COR-L47 (cell line): ENCODE data around the gene SUGCT.

Experiments used
- DNase-seq: peaks from one replicate; lab custom pipeline; 2025; lab: John Stamatoyannopoulos, UW

SUGCT gene

GRCh38 chr7:40722242-40722641, 587.4 kb downstream of the SUGCT start:
- no peak for DNase-seq

DNA sequence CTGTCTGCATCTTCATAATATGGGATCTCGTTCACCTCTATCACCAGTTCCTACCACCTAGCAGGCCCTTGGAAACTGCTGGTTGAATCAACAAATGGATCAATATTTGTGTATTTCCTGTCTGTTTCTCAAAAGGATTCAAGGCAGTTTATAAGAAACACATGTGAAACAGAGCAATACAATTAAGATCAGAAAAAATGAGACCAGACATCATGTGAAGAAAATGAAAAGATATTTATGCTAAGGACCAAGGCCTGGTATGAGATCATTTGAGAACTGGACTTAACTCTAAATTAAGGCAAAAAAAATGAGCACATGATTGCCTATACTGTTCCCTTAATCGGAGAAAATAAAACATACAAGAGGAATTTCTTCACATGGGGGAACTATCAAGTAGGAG, 589.0 kb downstream of the SUGCT start:
- DNase-seq, result no peak

DNA sequence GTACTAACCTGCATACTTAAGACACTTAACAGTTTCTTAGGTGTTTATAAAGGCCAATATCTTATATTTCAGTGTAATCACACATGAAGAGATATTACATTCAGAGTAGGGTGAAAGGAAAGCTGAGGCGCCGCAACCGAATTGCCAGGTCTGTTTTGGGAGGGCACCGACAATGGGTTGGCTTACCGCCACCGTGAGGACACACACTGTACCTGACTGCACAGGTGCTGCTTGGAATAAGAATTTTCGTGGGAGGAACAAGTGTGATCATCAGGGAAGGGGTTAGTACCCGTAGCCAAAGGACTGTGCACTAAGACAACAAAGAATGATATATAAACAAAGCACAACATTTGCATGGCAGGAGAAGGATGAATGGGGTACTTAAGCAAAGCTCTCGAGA, 591.8 kb downstream of the SUGCT start:
- DNase-seq, result no peak

DNA sequence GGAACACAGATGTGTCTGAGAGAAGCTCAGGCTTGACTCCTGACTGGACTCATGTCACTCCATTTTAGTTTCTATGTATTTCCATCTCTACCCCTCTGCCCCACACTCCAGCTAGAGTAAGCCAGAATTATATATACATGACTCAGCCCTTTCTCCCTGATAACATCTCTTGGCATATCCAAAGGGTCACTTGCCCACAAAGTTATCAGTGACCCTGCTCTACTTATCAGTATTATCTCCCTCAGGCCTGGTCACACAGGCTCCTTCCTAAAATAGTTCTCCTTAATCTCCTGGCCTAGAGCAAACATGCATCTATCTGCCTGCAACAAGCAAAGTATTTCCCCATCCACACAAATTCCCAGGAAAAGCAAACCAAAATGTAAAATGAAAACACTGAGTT, 598.3 kb downstream of the SUGCT start:
- DNase-seq, result no peak

DNA sequence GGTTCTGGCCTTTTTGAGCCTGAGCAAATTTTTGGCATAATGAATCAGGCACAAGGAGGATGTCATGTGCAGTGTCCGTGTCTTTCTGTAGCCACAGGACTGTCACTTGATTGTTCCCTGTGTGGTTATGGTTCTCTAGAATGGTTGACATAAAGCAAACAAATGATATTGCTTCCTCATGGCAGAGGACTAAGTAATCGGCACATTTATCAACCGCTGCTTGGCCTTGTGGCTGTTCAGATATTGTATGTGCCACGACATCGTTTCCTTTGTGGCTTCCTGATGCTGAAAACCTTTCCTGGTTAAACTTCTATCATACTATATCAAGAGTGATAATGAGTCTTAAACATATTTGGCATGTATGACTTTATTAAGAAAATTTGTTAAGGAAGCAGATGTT, 598.8 kb downstream of the SUGCT start:
- no peak for DNase-seq

DNA sequence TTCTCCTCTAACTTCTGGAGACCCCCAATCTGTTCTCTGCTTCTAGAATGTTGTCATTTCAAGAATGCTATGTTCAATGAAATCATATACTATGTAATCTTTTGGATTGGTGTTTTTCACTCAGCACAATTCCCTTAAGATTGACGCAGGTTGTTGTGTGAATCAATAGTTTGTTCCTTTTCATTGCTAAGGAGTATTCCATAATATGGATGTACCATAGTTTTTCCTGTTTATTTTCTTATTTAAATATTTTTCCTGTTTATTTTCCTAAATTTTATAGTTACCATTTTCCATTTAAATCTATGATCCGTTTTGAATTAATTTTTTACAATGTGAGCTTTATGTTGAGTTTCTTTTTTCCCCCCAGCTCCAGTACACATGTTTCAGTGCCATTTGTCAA, 604.5 kb downstream of the SUGCT start:
- no peak for DNase-seq

DNA sequence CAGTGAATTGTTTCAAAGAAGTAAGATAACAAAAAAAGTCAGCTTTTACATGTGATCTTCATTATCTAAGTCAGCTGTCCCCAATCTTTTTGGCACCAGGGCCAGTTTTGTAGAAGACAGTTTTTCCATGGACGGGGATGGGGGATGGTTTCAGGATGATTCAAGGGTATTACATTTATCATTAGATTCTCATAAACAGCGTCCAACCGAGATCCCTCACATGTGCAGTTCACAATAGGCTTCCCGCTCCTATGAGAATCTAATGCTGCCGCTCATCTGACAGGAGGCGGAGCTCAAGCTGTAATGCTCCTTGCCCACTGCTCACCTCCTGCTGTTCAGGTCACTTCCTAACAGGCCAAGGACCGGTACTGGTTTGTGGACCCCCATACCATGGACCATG, 607.5 kb downstream of the SUGCT start:
- no peak for DNase-seq

DNA sequence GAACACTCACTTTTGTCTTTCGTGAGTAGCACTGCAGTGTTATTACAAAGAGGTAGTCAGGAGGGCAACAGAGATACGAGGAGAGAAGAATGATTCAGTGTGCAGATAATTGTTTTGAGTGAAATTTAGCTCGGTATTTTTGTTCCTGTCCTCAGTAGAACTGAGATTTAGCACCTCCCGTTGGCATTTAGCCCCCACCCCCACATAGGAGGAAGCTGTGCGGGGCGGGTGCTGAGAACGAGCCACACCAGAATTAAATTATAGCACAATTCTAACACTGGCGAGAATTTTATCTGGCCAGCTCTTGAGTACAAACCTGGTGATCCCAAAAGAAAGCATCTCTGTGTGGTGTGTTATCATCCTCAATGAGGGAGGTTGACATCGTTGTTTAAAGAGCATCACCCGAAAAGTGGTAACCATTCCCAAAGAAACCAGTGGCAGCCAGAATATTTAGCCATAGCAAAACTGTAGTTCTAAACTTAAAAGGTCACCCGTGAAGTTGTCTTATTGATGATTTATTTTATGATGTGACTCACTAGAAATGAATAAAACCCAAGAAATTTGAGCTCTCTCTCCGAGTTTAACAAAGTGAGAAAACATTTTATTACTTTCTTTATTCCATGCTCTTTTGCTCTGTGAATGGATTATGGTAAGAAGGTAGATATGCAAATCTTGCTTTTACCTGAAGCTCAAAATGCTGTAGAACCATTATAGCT, 612.2 kb downstream of the SUGCT start:
- no peak for DNase-seq

GRCh38 chr7:40747856-40748255, 613.1 kb downstream of the SUGCT start:
- no peak for DNase-seq

DNA sequence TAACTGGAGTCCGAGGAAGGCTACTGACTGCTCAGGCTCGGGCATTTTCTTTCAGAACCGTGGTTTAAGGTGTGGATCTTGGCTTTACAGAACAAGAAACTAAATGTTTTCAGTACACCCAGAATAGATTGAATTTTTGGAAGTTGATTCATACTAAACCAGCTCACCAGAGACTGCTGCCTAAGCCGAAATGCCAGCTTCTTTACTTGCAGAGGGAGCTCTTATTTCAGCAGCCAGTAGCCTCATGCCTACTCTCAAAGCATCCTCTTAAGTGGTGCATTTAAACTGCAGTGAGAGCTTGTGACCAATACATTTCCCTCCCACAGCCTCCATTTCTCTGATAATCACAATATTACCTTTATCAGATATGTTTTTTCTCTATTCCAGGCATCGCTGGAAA, 615.1 kb downstream of the SUGCT start:
- no peak for DNase-seq

GRCh38 chr7:40753455-40753854, 618.6 kb downstream of the SUGCT start:
- DNase-seq, result no peak

DNA sequence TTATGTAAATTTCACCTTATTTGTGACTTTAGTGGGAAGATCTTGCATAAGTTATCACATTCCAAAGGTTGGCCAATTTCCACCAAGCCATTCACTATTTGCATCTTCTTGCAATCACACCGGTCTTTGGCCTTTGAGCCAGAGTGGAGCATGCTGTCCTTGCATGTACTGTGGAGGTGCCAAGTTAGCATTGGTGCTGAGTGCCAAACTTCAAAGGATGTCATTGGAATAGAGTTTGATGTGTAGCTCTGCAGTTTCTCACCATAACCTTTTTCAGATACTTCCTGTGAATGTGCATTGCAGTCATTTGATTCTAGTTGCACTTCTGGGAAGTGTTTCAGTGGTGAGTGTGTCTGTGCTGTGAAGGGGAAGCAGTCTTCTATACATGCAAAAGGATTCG, 620.6 kb downstream of the SUGCT start:
- DNase-seq, result no peak

DNA sequence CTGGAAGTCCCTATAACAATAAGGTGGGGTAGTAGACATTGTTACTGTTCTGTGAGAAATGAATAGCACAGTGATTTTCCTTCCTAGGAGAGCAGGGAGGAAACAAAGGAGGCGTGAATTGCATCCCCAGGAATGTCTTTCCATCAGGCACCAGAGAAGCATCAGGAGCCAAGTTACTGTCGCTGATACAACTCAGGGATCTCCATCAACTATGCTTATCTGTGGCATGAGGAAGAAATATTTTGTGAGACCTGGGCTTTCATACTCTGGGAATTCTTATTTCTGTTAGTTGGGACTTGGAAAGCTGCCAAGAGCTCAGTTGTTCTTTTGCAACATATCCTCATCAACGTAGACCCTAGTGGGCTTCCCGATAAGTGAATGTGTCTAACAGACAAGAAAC, 622.3 kb downstream of the SUGCT start:
- no peak for DNase-seq

GRCh38 chr7:40758590-40758989, 623.8 kb downstream of the SUGCT start:
- DNase-seq, result no peak

GRCh38 chr7:40760293-40760964, 625.6 kb downstream of the SUGCT start:
- no peak for DNase-seq

DNA sequence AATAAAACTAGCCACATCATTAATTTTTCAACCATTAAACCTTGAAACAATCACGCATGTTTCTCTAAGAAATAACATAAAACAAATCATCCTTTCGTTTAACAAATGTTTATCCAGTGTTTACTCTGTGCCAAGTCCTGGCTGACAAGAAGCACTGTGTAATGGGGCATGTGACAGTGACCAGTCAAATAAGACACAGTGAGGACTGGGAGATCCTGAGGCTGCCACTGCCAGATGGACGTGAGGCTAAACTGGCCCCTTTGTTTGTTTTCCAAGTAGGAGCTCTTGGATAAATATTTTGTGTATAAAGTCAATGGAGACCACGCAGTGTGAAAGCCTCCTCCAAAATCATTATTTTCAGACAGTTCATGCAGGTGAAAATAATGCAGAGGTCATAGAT, 626.2 kb downstream of the SUGCT start:
- DNase-seq, result no peak

GRCh38 chr7:40761762-40762560, 627.2 kb downstream of the SUGCT start:
- DNase-seq, result no peak

DNA sequence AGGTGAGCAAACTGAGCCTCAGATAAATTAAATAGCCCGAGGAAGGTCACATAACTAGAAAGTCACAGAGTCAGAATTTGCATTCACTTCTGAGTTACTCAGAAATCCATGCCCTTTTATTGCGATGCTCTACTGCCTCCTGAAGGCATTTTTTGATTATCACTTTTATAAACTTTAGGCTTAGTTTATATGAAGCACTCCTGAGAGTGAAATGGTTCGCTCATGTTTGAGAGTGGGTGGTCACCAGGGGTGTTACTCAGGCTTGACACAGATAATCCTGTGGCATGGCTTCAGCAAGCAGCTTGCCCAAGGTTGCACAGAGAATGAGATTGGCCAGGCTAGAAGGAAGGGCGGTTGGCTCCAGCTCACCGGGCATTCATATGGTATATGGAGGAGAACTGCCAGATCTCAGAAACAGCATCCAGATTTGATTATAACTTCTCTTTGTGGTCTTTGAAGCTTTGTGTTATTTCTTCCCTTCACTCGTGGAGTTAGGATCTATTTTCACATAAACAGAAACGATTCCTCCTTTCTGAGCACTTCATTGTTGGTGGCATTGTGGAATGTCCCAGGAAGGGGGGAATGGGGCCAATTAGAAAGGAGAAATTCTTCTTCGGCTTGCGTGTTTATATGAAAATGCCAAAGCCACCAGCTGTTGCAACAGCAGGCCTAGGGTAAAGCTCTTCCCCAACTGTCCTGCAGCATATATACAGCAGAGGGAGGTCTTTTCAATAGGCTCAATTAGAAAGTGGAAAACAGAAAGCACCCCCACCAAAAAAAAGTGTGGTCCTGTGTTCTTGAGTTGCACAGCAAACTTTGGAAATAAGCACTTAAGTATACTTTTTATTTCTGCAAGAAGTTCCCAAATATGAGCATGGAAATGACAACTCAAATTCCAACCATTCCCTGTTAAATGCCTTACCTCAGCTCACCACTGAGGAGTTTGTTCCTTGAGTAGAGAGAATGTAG, 628.8 kb downstream of the SUGCT start:
- no peak for DNase-seq

DNA sequence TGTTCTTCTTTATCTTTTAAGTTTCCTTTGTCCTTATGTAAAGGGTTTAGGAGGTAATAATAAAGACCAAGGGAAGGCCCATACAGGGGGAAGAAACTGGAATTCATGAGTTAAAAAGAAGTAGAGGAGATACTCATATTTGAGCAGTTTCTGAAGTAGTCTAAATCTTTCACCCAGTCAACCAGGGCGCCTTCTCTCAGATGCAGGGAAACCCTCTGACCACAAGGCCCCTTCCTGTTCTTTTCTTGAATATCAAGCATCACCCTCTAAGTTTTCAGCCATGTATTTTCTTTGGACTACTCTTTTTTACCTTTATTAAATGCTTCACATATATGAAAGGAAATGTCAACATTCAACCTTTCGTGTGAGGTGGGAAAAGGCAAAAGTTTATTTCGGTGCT, 630.8 kb downstream of the SUGCT start:
- DNase-seq, result no peak

GRCh38 chr7:40772096-40772495, 637.3 kb downstream of the SUGCT start:
- DNase-seq, result no peak

DNA sequence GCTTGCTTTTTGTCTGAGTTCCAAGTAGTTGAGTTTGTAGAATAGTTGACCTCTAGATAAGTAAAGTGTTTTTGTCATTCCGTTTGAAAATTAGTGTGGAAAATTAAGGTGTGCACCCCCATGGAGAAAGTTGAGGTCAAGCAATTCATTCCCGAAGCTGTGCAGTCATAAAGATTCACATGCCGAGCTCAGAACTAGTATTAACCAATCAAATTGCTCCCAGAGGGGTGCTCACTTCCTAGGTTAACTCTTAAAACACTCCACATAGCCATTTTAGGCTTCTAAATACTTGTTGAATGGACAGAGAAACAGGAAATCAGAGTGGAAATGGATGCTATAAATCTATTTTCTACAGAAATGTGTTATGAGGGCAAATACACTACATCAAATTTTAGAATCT, 638.9 kb downstream of the SUGCT start:
- DNase-seq, result no peak

GRCh38 chr7:40775877-40776276, 641.1 kb downstream of the SUGCT start:
- DNase-seq, result no peak
